Inferior parietal cortex (tissue), 1 donor: ENCODE data around the gene AAK1.

Experiments used
- DNase-seq: peaks from one replicate; pipeline ENCODE4 v3.0.0-alpha.2; 2016; ENCODE audit errors: extremely low spot score

AAK1 gene

GRCh38 chr2:69538872-69539548 lies 104.5 kb downstream of the AAK1 start:
- no peak for DNase-seq

- DNase-seq, result no peak
Observed at GRCh38 chr2:69538249-69538648, 105.3 kb downstream of the AAK1 start.

GRCh38 chr2:69535817-69536241 lies 107.7 kb downstream of the AAK1 start:
- DNase-seq, result no peak

GRCh38 chr2:69531186-69531585 lies 112.4 kb downstream of the AAK1 start:
- no peak for DNase-seq

GRCh38 chr2:69529480-69529879 lies 114.1 kb downstream of the AAK1 start:
- no peak for DNase-seq

- DNase-seq, result no peak
Observed at GRCh38 chr2:69525261-69525660, 118.3 kb downstream of the AAK1 start.

GRCh38 chr2:69524799-69525198 lies 118.7 kb downstream of the AAK1 start:
- no peak for DNase-seq

- no peak for DNase-seq
Observed at GRCh38 chr2:69521747-69522146, 121.8 kb downstream of the AAK1 start.

GRCh38 chr2:69518841-69519240 lies 124.7 kb downstream of the AAK1 start:
- DNase-seq, result no peak

- DNase-seq, result no peak
Observed at GRCh38 chr2:69517410-69517809, 126.1 kb downstream of the AAK1 start.

- DNase-seq, result no peak
Observed at GRCh38 chr2:69514819-69515218, 128.7 kb downstream of the AAK1 start.

- DNase-seq, result no peak
Observed at GRCh38 chr2:69514406-69514805, 129.1 kb downstream of the AAK1 start.

- no peak for DNase-seq
Observed at GRCh38 chr2:69512446-69512845, 131.1 kb downstream of the AAK1 start.

GRCh38 chr2:69510204-69510603 lies 133.3 kb downstream of the AAK1 start:
- no peak for DNase-seq

- DNase-seq, result no peak
Observed at GRCh38 chr2:69509750-69510140, 133.8 kb downstream of the AAK1 start.

- DNase-seq, result no peak
Observed at GRCh38 chr2:69509011-69509749, 134.4 kb downstream of the AAK1 start.

- no peak for DNase-seq
Observed at GRCh38 chr2:69505710-69506109, 137.8 kb downstream of the AAK1 start.

- DNase-seq, result no peak
Observed at GRCh38 chr2:69501301-69501700, 142.2 kb downstream of the AAK1 start.

GRCh38 chr2:69499966-69500365 lies 143.6 kb downstream of the AAK1 start:
- no peak for DNase-seq

- no peak for DNase-seq
Observed at GRCh38 chr2:69499242-69499641, 144.3 kb downstream of the AAK1 start.

GRCh38 chr2:69495861-69496260 lies 147.7 kb downstream of the AAK1 start:
- DNase-seq, result no peak

GRCh38 chr2:69495008-69495407 lies 148.5 kb downstream of the AAK1 start:
- DNase-seq, result no peak

- DNase-seq, result no peak
Observed at GRCh38 chr2:69494126-69494525, 149.4 kb downstream of the AAK1 start.
